Measurements from ENCODE around the gene MAB21L4.

Gene MAB21L4

DNA sequence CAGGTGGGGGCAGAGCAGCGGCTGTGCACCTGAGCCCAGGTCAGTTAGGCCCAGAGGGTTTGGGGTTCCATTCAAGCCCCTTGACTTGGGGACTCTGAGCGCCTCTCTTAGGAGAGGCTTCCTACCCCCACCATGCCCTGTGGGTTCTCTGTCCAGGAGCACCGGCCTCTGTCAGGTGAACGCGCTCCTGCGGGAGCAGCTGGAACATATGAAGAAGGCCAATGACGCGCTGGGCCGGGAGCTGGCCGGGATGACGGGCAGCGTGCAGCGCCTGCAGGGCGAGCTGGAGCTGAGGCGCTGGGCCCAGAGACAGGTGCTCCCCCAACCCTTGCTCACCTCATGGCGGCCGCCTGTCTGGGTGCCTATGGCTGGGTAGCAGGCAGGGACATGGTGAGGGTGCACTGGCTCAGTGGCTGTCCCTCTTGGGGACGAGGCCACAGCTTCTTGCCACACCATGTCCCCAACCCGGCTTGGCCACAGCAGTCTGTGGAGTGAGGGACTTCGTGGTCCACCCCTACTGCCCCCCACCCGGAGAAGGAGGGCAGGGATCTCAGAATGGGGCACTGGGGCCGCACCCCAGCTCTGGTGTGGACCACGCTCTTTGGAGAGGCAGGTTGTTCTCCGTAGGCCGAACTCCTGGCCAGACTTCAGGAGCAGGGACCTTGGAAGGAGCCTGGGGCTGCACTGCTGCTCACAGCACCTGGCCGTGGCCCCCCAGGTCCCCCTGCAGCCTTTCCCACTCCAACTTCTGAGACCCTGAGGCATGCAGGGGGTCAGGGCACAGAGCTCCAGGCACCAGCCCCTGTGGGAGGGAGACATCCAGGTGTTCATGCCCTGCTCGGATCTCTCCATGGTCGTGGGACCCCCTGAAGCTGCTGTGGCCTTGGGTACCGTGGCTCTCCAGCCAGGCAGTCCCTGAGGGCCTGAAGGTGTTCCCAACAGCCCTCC is 29.9 kb upstream of the MAB21L4 start:
- no peak for DNase-seq

DNA sequence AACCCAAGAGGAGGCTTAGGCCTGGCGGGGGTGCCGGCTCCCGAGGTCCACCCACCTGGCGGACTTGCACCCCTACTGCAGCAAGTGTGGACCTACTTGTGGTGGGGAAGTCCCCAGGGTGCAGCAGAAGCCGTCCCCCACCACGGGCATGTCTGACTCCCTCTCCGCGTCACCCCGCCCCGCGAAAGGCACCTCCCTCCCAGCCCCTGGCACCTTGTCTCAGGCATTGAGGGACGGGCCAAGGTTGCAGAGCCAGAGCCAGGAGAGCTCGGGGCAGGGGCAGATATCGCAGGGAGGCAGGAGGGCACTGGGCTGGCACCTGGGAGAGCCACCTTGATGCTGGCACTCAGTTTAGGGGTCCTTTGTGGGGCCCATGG is 29.2 kb upstream of the MAB21L4 start:
- no peak for DNase-seq

DNA sequence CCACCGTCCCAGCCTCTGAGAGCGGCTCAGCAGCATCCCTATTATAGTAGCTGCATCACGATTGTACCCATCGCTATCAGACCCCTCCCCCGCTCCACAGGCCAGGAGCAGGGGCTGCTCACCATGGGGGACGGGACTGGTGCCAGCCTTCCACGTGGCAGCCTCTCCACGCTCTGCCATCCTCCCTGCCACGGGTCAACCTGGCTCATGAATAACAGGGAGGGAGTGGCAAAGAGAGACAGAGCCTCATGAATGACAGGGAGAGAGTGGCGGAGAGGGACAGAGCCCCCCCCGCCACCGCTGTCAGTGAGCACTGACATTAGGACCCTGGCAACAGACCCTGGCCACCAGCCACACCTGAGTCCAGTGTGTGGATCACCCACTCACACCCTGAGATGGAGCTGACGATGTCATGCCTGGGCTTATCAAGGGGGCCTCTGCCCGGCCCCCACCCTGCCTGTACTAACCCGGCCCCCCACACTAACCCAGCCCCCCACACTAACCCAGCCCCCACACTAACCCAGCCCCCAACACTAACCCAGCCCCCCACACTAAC is 27.1 kb upstream of the MAB21L4 start:
- peak in 1 of 56 donors; percentile 15 for DNase-seq

- no peak for DNase-seq
Observed at GRCh38 chr2:240922245-240922981, 26.5 kb upstream of the MAB21L4 start.

DNA sequence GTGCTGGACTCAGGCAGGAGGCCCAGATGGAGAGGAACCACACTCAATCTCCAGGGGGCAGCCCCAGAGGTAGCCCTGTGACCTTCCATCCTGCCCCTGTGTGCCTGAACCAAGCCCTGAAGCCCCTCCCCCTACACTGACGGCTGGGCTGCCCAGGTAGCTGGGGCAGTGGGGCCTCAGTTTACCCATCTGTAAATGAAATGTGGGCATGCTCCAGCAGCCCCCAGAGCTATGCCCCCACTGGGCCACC is 26.0 kb upstream of the MAB21L4 start:
- no peak for DNase-seq

DNA sequence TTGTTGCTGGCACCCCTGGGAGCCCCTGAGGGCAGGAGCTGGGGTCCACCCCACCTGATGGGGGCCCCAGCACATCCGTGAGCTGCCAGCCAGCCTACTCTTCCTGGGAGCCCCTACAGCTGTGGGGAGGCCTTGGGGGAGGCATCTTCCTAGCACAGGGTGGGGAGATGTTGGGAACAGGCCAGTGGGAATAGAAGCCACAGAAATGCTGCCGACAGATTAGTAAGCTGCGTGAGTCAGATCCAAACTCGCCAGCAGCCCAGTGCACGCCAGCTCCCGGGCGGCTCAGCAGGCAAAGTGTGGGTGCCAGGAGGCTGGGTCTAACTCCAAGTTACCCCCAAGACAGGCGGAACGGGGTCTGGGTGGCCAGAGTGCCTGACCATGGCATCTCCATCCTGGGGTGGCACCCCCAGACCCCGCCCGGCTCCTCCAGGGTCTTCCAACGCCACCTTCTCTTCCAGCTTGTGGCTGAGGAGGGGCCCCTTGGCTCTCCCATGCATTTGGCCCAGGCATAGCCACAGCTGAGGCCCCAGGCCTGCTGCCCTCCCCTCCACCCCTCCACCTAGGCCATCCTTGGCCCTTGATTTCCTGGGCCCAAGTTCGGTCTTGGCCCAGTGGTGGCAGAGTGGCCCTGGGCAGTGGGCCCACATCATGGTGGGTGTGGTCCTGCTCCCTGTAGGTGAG is 25.5 kb upstream of the MAB21L4 start:
- peak in 11 of 56 donors; percentile 13 to 45 (median 33) for DNase-seq

- DNase-seq: no peak
Observed at GRCh38 chr2:240920783-240921231, 24.9 kb upstream of the MAB21L4 start.

DNA sequence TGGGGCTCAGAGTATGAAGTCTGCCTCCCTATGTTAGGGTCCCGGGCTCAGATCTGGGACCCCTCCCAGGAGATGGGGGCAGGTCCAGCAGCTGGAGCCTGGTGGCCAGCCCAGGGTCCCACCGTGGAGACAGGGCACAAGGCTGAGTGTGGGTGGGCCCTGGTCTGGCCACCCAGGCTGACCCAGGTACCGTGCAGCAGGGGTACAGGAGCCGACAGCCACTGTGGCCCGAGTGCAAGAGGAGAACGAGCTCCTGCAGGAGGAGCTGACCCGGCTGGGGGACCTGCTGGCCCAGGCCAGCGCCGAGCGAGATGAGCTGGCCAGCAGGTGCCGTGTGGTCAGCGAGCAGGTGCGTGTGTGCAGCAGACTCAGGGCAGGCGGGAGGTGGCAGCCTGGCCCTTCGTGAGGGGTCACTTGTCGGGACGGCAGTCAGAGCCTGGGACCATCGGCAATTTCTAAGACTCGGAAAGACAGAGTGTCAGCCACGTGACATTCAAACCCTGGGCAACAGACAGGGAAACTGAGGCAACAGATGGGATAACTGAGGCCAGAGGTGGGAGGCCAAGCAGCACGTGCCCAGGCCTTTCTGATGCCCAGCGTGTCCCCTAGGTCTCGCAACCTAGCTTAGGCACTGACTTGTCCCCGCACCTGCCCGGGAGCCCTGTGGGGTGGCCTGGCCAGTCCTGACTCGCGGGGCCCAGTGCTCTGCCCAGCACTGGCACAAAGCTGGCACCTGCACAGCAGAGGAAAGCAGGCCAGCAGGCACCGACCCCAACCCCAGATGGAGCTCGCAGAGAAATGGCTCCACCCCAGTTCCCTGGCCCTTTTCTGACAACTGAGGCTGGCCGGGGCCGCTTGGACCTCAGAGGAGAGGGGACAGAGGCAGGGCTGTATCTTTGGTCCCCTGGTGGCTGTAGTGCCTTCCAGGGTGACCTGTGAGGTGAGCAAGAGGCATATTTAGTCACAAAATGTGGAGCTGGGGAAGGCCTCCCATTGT is 24.1 kb upstream of the MAB21L4 start:
- DNase-seq: no peak

- DNase-seq: no peak
Observed at GRCh38 chr2:240919161-240919781, 23.3 kb upstream of the MAB21L4 start.

DNA sequence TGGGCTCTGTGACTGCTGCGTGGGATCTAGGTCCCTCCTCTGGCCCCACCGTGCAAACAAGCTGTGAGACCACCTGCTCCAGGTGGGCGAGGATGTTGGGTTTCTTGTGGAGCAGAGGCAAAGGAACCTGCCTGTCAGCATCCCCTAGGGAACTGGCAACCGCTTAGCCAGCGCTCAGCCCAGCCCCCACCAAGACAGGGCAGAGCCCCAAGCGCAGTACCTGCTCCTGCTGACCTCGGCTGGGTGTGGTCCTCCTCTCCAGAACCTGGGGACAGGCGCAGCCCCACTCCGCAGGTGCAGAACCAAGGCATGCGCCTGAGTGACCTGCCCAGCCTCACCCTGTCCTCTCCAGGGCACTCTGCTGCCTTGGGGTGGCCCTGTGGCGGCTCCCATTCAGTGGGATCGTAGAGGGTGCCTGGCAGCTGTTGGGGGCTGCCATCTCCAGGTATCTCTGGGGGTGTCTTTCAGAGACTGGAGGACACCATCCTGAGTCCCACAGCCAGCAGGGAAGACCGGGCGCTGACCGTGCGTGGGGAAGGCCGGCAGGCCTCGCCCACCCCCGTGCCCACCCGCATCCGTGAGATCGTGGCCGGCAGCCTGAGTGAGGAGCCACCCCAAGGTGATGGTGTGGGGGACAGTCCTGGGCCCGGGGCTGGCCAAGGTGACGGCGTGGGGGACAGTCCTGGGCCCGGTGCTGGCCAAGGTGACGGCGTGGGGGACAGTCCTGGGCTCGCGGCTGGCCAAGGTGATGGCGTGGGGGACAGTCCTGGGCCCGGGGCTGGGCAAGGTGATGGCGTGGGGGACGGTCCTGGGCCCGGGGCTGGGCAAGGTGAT is 22.5 kb upstream of the MAB21L4 start:
- no peak for DNase-seq

GRCh38 chr2:240917684-240918257 is 21.8 kb upstream of the MAB21L4 start:
- DNase-seq: no peak

DNA sequence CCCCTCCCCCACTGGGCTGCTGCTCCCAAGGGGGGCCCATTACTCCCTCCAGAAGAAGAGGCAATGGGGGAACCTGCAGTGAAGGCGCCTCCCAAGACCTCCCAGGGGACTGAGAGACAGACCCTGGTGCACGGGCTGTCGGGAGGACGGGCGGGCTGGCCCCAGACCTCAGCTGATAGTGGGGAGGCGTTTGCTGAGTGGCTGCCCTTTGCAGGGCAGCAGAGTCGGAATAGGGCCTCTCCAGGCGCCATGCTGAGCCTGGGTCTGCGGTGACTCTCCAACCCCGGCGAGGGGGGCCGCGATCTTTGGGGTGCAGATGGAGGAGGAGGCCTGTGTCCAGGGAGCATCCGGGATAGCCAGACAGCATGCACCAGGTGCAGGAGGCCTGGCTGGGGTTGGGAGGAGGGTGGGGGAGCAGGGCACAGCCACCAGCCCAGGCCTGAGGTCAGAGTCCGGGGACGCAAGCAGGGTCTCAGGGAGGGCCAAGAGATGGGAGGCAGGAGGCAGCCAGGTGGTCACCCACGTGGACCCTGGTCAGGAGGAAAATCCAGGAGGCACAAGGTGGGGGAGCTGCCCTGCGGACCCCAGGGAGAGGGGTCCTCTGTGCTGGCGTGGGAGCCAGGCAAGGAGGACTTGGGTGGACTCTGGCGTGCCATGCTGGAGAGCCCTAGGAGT is 21.2 kb upstream of the MAB21L4 start:
- DNase-seq: no peak

- DNase-seq: peak in 1 of 56 donors; percentile 18
Observed at GRCh38 chr2:240916571-240917008, 20.6 kb upstream of the MAB21L4 start.

DNA sequence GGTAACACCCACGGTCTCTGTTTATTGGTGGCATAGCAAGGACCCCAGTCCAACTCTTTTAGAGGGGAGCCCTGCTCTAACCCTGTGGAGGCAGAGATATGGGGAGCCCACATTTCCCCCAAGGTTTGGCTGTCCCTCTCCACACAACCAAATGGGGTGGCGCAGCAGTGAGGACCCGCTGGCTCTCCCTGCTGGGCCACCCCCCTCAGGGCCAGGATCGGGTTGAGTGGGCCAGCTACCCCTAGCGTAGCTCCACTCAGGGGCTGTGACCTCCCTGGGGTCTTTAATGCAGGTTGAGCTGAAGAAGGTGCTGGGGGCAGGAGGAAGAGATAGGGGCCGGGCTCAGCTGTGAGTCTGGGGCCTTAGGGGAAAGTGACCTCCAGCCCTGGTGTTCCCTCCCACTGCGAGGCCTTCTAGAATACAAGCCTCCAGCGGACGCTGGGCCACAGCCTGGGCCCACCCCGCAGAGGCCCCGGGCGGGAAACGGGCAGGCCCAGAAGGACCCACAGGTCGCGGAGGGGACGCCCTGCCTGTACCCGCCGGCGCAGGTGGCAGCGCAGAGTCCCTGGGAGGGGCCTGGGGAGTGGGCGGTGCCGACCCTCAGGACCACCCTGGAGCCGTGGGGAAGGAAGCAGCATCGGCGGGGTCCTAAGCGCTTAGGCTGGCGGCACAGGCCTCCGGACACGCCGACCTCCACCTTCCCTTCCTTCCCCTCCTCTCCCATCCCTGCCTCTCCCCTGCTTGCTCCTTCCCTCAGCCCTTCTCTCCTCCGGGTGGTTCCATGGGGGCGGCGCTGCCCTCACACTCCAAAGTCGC is 19.8 kb upstream of the MAB21L4 start:
- no peak for DNase-seq

GRCh38 chr2:240914645-240915525 is 18.9 kb upstream of the MAB21L4 start:
- DNase-seq: no peak

Measured in amygdala (tissue), 56 donors.